ENCODE results near the gene IRS1. TPM values are rescaled to one million over a fixed set of nuclear protein-coding genes. Genes with fewer than 3 reads are reported as not detected.
A peak's percentile ranks its signal among the peaks of the same experiment; 100 is the strongest.

The IRS1 gene
- total RNA-seq, 1 donor from 2014 or later, result 12.6 TPM

DNA sequence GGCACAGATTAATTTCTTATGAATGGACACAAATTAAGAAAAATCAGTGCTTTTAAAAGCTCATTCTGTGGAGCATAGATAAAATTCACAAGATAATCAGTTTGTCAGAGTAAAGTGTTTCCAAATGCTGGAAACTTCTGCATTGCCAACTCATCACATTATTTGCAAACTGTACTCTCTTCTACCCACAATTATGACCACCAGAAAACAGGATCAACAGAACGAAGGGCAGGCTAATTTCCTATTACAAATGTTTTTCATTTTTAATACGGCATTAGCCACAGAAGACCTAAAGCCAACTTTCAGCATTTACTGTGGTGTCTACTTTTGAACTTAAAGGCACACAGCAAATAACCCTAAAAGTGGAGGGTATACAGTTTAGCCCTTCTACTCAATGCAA, 6.0 kb downstream of the IRS1 start:
- H3K27me3 ChIP-seq (ENCODE audit: control insufficient read depth, insufficient read depth, low read length), result no peaks in the 10 kb centered on the region
- no peak for DNase-seq (ENCODE audit: low read depth)
- FAIRE-seq, result no peak
- H3K36me3 ChIP-seq (ENCODE audit: control insufficient read depth, insufficient read depth, low read length), result peaks cover 8% of the 10 kb centered on the region
- TF ChIP-seq, protein P1, sequence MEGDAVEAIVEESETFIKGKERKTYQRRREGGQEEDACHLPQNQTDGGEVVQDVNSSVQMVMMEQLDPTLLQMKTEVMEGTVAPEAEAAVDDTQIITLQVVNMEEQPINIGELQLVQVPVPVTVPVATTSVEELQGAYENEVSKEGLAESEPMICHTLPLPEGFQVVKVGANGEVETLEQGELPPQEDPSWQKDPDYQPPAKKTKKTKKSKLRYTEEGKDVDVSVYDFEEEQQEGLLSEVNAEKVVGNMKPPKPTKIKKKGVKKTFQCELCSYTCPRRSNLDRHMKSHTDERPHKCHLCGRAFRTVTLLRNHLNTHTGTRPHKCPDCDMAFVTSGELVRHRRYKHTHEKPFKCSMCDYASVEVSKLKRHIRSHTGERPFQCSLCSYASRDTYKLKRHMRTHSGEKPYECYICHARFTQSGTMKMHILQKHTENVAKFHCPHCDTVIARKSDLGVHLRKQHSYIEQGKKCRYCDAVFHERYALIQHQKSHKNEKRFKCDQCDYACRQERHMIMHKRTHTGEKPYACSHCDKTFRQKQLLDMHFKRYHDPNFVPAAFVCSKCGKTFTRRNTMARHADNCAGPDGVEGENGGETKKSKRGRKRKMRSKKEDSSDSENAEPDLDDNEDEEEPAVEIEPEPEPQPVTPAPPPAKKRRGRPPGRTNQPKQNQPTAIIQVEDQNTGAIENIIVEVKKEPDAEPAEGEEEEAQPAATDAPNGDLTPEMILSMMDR (IDR thresholded peaks at IDR 0.05; ENCODE audit: insufficient read depth, low read length, severe bottlenecking), result no peak
- H3K4me3 ChIP-seq (ENCODE audit: low read depth, low read length), result peak overlapping the region; percentile 32

DNA sequence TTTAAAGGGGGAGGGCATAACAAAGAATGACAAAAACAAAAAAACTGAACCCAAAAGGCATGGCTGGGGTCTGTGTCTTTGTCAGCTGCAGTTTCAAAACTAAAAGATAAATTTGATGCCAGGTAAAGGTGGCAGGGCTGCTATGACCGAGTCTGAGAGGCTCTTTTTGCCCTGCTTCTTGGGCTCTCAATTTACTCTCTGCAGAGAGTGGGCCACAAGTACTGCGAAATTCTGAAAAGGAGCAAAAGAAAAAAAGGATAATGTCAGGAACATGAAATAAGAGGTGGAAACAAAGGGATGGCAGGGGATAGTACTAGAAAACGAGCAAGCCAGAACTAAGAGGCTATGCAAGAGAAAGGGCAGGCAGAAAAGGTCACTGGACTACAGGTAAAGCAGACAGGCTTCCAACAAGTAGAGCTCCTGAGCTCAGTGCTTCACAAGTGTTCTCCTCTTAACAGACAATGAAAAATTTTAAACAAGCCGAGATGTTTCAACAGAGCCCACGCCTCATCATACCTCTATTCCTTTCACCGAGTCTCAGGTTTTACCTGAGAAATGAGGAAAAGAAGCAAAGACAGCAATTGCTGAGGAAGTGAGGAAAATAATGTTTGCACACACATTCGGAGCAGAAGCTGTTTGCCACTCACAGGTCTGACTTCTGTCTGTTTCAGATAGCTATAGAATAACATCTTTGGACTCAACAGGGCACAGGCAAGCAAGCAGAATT, 7.3 kb downstream of the IRS1 start:
- Histone ChIP-seq H3K4me3 (ENCODE audit: low read depth, low read length) (peak overlapping the region; percentile 65), H3K36me3 (ENCODE audit: control insufficient read depth, insufficient read depth, low read length) (peaks cover 8% of the 10 kb centered on the region), H3K27me3 (ENCODE audit: control insufficient read depth, insufficient read depth, low read length) (no peaks in the 10 kb centered on the region)
- FAIRE-seq (no peak), DNase-seq (ENCODE audit: low read depth) (peak; percentile 41)
- TF ChIP-seq, protein P1 (IDR thresholded peaks at IDR 0.05; ENCODE audit: insufficient read depth, low read length, severe bottlenecking), result no peak

DNA sequence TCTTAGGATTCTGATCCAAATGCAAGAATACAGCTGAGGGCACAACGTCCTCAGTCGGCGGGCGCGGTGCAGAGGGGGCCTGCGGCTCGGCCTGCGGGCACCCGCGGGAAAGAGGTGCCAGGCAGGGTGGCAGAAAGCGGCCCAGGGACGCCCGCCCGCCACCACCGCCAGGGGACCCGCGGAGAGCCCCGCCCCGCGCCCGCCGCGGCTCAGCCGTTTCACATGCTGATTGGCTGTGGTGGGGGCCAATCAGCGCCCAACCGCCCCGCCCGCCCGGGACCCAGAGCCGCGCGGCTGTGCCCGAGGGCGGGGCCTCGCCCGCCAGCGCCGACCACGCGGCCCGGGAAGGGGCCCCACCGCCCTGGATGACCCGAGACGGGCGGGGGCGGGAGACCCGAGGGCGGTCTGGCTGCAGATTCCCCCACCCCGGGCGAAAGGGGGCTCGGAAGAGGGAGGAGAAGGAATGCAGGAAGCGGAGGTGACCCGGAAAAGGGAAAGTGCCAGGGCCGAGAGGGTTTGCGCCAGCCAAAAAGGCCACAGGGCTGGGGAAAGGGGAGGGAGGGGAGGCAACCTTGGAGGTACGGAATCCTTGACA, 8.0 kb downstream of the IRS1 start:
- Histone ChIP-seq H3K36me3 (ENCODE audit: control insufficient read depth, insufficient read depth, low read length) (peaks cover 3% of the 10 kb centered on the region), H3K4me3 (ENCODE audit: low read depth, low read length) (peak overlapping the region; percentile 65), H3K27me3 (ENCODE audit: control insufficient read depth, insufficient read depth, low read length) (no peaks in the 10 kb centered on the region)
- DNase-seq (ENCODE audit: low read depth), result peak; percentile 44
- TF ChIP-seq, protein P1 (IDR thresholded peaks at IDR 0.05; ENCODE audit: insufficient read depth, low read length, severe bottlenecking), result peak; percentile 28
- FAIRE-seq, result no peak

DNA sequence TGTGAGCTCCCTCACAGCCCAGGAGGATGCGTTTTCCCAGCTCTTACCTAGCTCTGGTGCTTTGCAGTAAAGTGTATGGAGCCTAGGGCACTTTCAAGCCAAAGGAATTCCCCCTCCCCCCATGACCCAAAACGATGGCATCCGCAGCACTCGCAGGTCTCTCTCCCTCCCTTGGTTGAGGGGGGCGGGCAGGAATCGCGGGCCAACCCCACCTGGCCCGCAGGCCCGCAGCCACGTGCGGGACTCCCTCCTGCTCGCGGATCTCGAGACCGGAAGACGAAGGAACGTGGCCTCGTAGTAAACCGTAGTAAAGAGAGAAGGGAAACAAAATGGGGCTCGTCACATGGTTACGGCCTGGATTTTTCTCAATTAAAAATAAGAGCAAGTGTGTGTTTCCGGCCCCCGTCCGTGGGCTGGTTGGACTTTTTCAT, 8.5 kb downstream of the IRS1 start:
- peak overlapping the region; percentile 46 for H3K4me3 ChIP-seq (ENCODE audit: low read depth, low read length)
- H3K27me3 ChIP-seq (ENCODE audit: control insufficient read depth, insufficient read depth, low read length), result no peaks in the 10 kb centered on the region
- TF ChIP-seq, protein P1 (IDR thresholded peaks at IDR 0.05; ENCODE audit: insufficient read depth, low read length, severe bottlenecking), result no peak
- no peaks in the 10 kb centered on the region for H3K36me3 ChIP-seq (ENCODE audit: control insufficient read depth, insufficient read depth, low read length)
- DNase-seq (ENCODE audit: low read depth) (no peak), FAIRE-seq (no peak)

DNA sequence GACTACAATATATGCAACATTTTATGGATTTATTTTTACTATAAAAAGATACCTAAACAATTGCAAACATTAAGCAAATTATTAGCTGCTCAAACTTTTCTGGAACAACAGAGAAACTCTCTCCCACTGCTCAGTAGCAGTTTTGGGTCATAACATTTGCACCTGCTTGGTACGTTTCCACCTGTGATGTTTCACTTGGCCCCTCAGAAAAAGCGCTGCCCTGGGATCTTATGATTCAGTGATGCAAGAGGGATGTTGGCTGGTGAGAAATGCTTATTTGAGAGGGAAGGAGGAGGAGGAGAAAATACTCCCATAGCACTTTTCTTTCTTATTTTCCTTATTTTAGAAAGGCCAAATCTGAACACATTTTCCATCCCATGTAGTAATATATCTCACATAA, 9.2 kb downstream of the IRS1 start:
- TF ChIP-seq, protein P1 (IDR thresholded peaks at IDR 0.05; ENCODE audit: insufficient read depth, low read length, severe bottlenecking), result no peak
- Histone ChIP-seq H3K36me3 (ENCODE audit: control insufficient read depth, insufficient read depth, low read length) (no peaks in the 10 kb centered on the region), H3K27me3 (ENCODE audit: control insufficient read depth, insufficient read depth, low read length) (no peaks in the 10 kb centered on the region), H3K4me3 (ENCODE audit: low read depth, low read length) (peak overlapping the region; percentile 46)
- DNase-seq (ENCODE audit: low read depth) (no peak), FAIRE-seq (no peak)

Measured in bronchial epithelial cell (primary cell).